Common myeloid progenitor, CD34-positive (primary cell): ENCODE results near the gene RASGEF1C.
"Not testable (repeated sequence)": the region's sequence is repeated elsewhere in the genome, so short reads cannot be mapped to it uniquely, and the experiment has no call there.

ENCODE experiments used
- CTCF ChIA-PET: fragments of 350-600 bp; sonication (Branson Sonifier 250); formaldehyde crosslinking; loops from one replicate; lab custom pipeline; 2021; ENCODE audit warnings: antibody characterized with exemption; lab: Charles Lee
- POLR2A ChIA-PET: fragments of 350-600 bp; sonication (Branson Sonifier 250); formaldehyde crosslinking; loops from one replicate; lab custom pipeline; 2021; ENCODE audit warnings: antibody characterized with exemption; lab: Charles Lee
- DNase-seq, 3 donors: peaks; one replicate each; pipeline versions ENCODE4 v3.0.0 to v3.0.0-alpha.2; 2013
- H3K27ac ChIP-seq, 2 experiments: 1 replicate in 1 of 2; 2 replicates in 1 of 2; pipeline ENCODE4 v1.7.0; 2013; ENCODE audit warnings: inconsistent platforms in 2 of 2, low read length in 2 of 2, mild to moderate bottlenecking in 2 of 2, low read depth in 1 of 2, moderate library complexity in 1 of 2; ENCODE audit not compliant: severe bottlenecking in 2 of 2, insufficient read depth in 1 of 2, poor library complexity in 1 of 2
- H3K27me3 ChIP-seq, 5 experiments: replicated peaks in 2 of 5; 1 replicate in 3 of 5; 2 replicates in 2 of 5; pipeline versions ENCODE4 v1.6.1 to v1.7.0; 2013; ENCODE audit warnings: low read length in 4 of 5, mild to moderate bottlenecking in 2 of 5, moderate library complexity in 2 of 5, inconsistent platforms in 1 of 5; ENCODE audit not compliant: insufficient read depth in 5 of 5, control insufficient read depth in 4 of 5
- H3K36me3 ChIP-seq, 4 experiments: 1 replicate in 2 of 4; 2 replicates in 2 of 4; pipeline versions ENCODE4 v1.6.1 to v1.7.0; 2013; ENCODE audit warnings: low read length in 3 of 4, control low read depth in 1 of 4, mild to moderate bottlenecking in 1 of 4; ENCODE audit not compliant: control insufficient read depth in 4 of 4, insufficient read depth in 4 of 4
- H3K4me1 ChIP-seq, 4 experiments: 1 replicate in 3 of 4; 2 replicates in 1 of 4; pipeline versions ENCODE4 v1.6.1 to v1.7.1; 2013; ENCODE audit warnings: low read length in 3 of 4, mild to moderate bottlenecking in 3 of 4, control low read depth in 1 of 4, inconsistent platforms in 1 of 4, moderate library complexity in 1 of 4; ENCODE audit not compliant: control insufficient read depth in 4 of 4, insufficient read depth in 4 of 4; ENCODE audit errors: control extremely low read depth in 1 of 4
- H3K4me3 ChIP-seq, 7 experiments: 1 replicate in 4 of 7; 2 replicates in 3 of 7; pipeline versions ENCODE4 v1.5.1 to v1.7.0; 2013; ENCODE audit warnings: mild to moderate bottlenecking in 7 of 7, low read length in 6 of 7, moderate library complexity in 6 of 7, inconsistent platforms in 2 of 7, low read depth in 2 of 7, control low read depth in 1 of 7; ENCODE audit not compliant: insufficient read depth in 4 of 7, control insufficient read depth in 1 of 7; ENCODE audit errors: extremely low read depth in 1 of 7
- H3K9me3 ChIP-seq, 5 experiments: 1 replicate in 4 of 5; 2 replicates in 1 of 5; pipeline versions ENCODE4 v1.6.1 to v1.7.1; 2013; ENCODE audit warnings: low read length in 4 of 5, mild to moderate bottlenecking in 2 of 5, inconsistent platforms in 1 of 5, low read depth in 1 of 5, moderate library complexity in 1 of 5; ENCODE audit not compliant: control insufficient read depth in 4 of 5, insufficient read depth in 2 of 5; ENCODE audit errors: control extremely low read depth in 1 of 5
- WGBS: methylation state at CpG from one replicate; pipeline ENCODE4 v1.1.5; 2013; ENCODE audit not compliant: insufficient coverage; 5-methylcytosine and 5-hydroxymethylcytosine counted together

RASGEF1C gene

DNA sequence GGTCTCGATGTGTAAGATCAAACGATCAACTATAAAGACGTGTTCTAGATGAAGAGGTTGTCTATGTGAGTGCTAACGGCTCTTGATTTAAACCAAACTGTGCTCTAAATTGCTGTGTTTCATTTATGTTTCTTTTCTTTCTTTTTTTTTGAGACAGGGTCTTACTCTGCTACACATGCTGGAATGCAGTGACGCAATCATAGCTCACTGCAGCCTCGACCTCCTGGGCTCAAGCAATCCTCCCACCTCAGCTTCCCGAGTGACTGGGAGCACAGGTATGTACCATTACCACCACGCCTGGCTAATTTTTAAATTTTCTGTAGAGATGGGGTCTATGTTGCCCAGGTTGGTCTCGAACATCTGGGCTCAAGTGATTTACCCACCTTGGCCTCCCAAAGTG is 113.5 kb downstream of the RASGEF1C start:
- Histone ChIP-seq H3K27ac (no peak overlapping the region), H3K27me3 (no peaks in the 10 kb centered on the region), H3K36me3 (no peaks in the 10 kb centered on the region), H3K4me1 (peaks cover 7 to 39% (median 30%) of the 10 kb centered on the region in 4 experiments), H3K4me3 (no peak overlapping the region), H3K9me3 (peaks cover 0 to 1% (median 0%) of the 10 kb centered on the region in 5 experiments)
- WGBS = 88% methylated on average over 5 of the region's 9 CpGs
- ChIA-PET CTCF (interaction anchor here (2.0 kb wide), 1 partner anchor 17 kb away, joined by 4 read pairs; no protein-coding TSS in a partner anchor), POLR2A (interaction anchor here (0.5 kb wide), 1 partner anchor 11 kb away, joined by 4 read pairs; no protein-coding TSS in a partner anchor)
- DNase-seq = no peak

DNA sequence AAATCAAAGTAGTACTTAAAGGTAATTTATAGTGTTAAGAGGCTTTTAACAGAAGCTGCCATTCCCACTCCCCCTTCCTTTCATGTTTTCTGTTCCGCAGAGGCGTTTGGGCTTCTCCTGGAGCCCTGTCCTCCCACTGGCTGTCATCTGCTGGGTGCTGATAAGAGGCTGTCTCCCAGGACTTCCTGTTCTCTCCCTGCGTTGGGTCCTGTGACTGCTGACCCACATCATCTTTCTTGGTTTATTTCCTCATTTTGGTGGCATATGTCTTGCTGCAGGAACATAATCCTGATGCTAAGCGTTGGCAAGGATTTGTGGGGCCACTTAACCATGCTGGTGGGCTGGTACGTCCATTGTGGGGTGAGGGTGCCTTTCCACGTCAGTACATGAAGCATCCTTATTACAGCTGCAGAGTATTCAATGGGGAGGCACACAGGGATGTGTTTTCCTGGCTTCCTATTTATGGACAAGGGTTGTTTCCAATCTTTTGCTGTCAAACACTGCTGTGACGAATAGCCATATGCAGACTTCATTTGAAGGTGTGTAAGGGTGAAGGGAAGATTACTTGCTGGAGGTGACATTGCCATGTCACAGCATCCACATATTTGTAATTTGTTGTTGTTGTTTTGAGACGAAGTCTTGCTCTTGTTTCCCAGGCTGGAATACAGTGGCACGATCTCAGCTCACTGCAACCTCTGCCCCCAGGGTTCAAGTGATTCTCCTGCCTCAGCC is 115.2 kb downstream of the RASGEF1C start:
- Histone ChIP-seq H3K36me3 (no peaks in the 10 kb centered on the region), H3K4me3 (peak overlapping the region in 2 of 7 experiments; percentile 4 to 6), H3K4me1 (peaks cover 7 to 43% (median 34%) of the 10 kb centered on the region in 4 experiments), H3K27ac (no peak overlapping the region), H3K27me3 (no peaks in the 10 kb centered on the region), H3K9me3 (no peaks in the 10 kb centered on the region)
- POLR2A ChIA-PET = interaction anchor here (1.0 kb wide), 1 partner anchor 86 kb away, joined by 3 read pairs; no protein-coding TSS in a partner anchor
- CTCF ChIA-PET = interaction anchor here (0.7 to 6.4 kb wide), 5 partner anchors 12 to 180 kb away, joined by 3 to 58 read pairs (median 4); no protein-coding TSS in a partner anchor
- 21% methylated on average over 7 of the region's 9 CpGs for WGBS
- DNase-seq = peak; percentile 85 to 94 (median 88)

- H3K27ac ChIP-seq = no peak overlapping the region
- H3K36me3 ChIP-seq = no peaks in the 10 kb centered on the region
- peak overlapping the region in 2 of 7 experiments; percentile 4 to 6 for H3K4me3 ChIP-seq
- no peak for DNase-seq
- no peaks in the 10 kb centered on the region for H3K9me3 ChIP-seq
- WGBS = 96% methylated on average over 5 of the region's 6 CpGs
- ChIA-PET CTCF (interaction anchor here (0.7 to 6.4 kb wide), 7 partner anchors 13 to 179 kb away, joined by 3 to 58 read pairs (median 6); no protein-coding TSS in a partner anchor), POLR2A (interaction anchor here (1.0 kb wide), 1 partner anchor 86 kb away, joined by 3 read pairs; no protein-coding TSS in a partner anchor)
- H3K27me3 ChIP-seq = no peaks in the 10 kb centered on the region
- H3K4me1 ChIP-seq = peaks cover 7 to 43% (median 34%) of the 10 kb centered on the region in 4 experiments
Measured at GRCh38 chr5:180093241-180093640, 115.8 kb downstream of the RASGEF1C start.

DNA sequence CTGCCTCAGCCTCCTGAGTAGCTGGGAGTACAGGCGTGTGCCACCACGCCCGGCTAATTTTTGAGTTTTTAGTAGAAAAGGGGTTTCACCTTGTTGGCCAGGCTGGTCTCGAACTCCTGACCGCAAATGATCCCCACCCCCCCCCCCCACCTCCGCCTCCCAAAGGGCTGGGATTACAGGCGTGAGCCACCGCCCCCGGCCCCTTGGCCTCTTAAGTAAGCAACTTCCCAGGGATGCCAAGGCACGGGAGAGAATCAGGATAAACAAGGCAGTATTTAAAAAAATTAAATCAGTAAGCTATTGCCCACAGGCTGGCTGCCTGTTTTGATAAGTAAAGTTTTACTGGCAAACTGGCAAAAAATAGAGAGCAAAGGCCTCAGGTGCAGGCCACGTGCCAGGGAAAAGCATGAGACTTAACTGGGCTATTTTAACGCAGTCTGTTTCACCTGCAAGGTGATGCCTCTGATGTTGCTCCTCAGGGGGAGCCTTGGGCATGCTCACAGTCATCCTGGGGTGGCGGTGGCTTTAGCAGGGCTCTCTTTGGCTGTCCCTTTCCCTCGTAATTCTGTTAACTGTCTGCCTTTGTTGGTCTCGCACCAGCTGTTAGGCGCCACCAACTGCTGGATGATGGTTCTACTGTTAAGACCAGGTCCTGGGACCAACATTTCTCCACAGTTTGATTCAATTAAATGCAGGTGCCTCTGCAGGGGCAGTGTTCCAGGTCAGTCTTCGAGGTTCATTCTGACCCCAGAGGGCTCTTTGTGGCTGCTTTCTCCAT is 118.1 kb downstream of the RASGEF1C start:
- peak; percentile 39 to 70 (median 62) for DNase-seq
- 62% methylated on average over 6 of the region's 17 CpGs for WGBS
- H3K4me3 ChIP-seq = peak overlapping the region in 3 of 7 experiments; percentile 19 to 78 (median 76)
- no peaks in the 10 kb centered on the region for H3K36me3 ChIP-seq
- ChIA-PET POLR2A (interaction anchor here (0.9 kb wide), 1 partner anchor 32 kb away, joined by 3 read pairs; no protein-coding TSS in a partner anchor), CTCF (interaction anchor here (0.7 to 6.4 kb wide), 12 partner anchors 13 to 258 kb away, joined by 3 to 58 read pairs (median 6); no protein-coding TSS in a partner anchor)
- no peaks in the 10 kb centered on the region for H3K9me3 ChIP-seq
- H3K27ac ChIP-seq = no peak overlapping the region
- no peaks in the 10 kb centered on the region for H3K27me3 ChIP-seq
- H3K4me1 ChIP-seq = peaks cover 10 to 49% (median 35%) of the 10 kb centered on the region in 4 experiments

GRCh38 chr5:180090098-180090768 is 118.8 kb downstream of the RASGEF1C start:
- WGBS = under 1% methylated on average over 50 of the region's 58 CpGs
- CTCF ChIA-PET = interaction anchor here (0.6 to 6.4 kb wide), 6 partner anchors 13 to 257 kb away, joined by 3 to 58 read pairs (median 6); no protein-coding TSS in a partner anchor
- Histone ChIP-seq H3K9me3 (no peaks in the 10 kb centered on the region), H3K4me3 (peak overlapping the region; percentile 19 to 78 (median 67)), H3K27me3 (no peaks in the 10 kb centered on the region), H3K4me1 (peaks cover 13 to 55% (median 41%) of the 10 kb centered on the region in 4 experiments), H3K27ac (no peak overlapping the region), H3K36me3 (no peaks in the 10 kb centered on the region)
- DNase-seq = peak; percentile 75 to 86 (median 86)
- POLR2A ChIA-PET = no interaction called here

DNA sequence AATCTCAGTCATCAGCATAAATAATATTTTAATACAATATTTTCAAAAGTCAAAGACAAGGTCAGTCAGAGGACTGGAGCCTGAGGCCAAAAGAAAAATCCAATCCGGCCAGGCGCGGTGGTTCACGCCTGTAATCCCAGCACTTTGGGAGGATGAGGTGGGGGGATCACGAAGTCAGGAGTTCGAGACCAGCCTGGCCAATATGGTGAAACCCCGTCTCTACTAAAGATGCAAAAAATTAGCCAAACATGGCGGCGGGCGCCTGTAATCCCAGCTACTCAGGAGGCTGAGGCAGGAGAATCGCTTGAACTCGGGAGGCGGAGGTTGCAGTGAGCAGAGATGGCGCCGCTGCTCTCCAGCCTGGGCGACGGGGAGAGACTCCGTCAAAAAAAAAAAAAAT is 119.4 kb downstream of the RASGEF1C start:
- H3K27me3 ChIP-seq, H3K27ac ChIP-seq, H3K36me3 ChIP-seq, POLR2A ChIA-PET, DNase-seq, H3K9me3 ChIP-seq: not testable (repeated sequence)
- Histone ChIP-seq H3K4me1 (peaks cover 17 to 57% (median 47%) of the 10 kb centered on the region in 4 experiments), H3K4me3 (peak overlapping the region in 4 of 7 experiments; percentile 67 to 78 (median 74))
- WGBS = 86% methylated on average over 10 of the region's 18 CpGs
- CTCF ChIA-PET = interaction anchor here (0.6 to 6.4 kb wide), 3 partner anchors 12 to 73 kb away, joined by 3 to 58 read pairs (median 3); no protein-coding TSS in a partner anchor
